DMS53 treated with DMSO at 0.1 percent for 48 hours (cell line): ENCODE data around the gene MMP11.

ENCODE experiments used
- DNase-seq: peaks from one replicate; lab custom pipeline; 2025; ENCODE audit not compliant: unreplicated experiment; lab: John Stamatoyannopoulos, UW

The MMP11 gene

DNA sequence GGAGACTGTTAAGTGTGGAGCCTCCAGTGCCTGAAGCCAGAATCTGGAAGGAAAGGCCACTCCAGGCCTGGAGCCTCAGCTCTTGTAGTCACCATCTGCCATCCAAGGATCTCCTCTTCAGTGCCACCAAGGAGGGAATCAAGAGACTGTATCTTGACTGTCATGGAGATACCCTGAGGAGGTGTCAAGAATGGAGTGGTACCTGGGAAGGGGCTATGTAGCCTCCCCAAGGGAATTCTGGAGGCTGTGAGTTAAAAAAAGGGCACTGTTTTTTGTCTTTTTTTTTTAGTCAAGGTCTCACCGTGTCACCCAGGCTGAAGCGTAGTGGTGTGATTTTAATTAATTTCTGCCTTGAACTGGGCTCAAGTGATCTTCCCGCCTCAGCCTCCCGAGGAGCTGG is 13.1 kb upstream of the MMP11 start:
- DNase-seq = no peak

GRCh38 chr22:23760056-23760455 is 12.6 kb upstream of the MMP11 start:
- no peak for DNase-seq

DNA sequence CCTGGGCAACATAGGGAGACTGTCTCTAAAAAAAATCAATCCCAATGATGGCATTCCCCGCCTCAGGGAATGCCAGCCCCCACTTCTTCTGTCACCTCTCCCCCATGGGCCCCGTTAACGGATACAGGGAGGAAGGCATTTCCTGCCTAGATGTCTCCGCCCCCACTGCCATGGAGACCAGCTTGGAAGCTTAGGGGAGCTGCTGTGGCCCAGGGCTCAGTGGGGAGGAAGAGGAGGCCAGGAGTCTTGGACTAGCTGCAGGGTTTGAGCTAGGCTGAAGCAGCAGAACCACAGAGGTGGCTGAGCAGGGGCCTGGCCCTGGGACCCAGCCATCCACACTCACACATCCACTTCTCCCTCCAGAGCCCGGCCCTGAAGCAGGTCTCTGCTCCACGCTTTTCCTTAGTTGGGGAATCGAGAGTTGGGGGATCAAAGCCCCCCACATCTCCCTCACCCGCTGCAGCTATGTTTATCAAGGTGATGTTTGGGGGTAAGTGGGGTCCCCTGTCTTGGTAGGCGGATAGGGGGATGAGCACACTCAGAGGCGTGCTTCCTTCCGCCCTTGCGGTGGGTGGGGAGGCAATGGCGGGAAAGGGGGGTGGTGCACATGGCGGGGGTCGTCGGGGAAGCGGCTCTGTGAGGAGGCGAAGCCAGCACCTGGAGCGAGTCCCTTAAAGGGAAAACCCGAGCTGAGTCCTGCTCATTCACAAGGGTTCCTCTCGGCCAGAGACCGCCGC is 9.6 kb upstream of the MMP11 start, which contains the start of gene C22orf15:
C22orf15 (plus strand) TSS at position 149 of the 737 bp plus-strand sequence; CDS start at position 466, 317 bp downstream.
- no peak for DNase-seq

GRCh38 chr22:23763579-23763945 is 9.1 kb upstream of the MMP11 start:
- no peak for DNase-seq

DNA sequence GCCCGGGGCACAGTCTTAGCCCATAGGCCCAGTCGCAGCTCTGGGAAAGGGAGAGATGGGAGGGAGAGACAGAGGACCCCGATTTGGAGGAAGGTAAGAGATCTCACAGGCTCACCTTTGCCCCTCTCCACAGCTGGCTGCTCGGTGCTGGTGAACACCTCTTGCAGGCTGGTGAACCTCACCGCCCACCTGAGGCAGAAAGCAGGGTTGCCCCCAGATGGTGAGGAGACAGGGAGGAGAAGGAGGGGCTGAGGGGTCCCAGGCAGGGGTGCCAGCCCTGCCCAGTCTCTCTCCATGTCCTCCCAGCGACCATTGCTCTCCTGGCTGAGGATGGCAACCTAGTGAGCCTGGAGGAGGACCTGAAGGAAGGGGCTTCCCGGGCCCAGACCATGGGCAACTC is 8.7 kb upstream of the MMP11 start:
- no peak for DNase-seq

DNA sequence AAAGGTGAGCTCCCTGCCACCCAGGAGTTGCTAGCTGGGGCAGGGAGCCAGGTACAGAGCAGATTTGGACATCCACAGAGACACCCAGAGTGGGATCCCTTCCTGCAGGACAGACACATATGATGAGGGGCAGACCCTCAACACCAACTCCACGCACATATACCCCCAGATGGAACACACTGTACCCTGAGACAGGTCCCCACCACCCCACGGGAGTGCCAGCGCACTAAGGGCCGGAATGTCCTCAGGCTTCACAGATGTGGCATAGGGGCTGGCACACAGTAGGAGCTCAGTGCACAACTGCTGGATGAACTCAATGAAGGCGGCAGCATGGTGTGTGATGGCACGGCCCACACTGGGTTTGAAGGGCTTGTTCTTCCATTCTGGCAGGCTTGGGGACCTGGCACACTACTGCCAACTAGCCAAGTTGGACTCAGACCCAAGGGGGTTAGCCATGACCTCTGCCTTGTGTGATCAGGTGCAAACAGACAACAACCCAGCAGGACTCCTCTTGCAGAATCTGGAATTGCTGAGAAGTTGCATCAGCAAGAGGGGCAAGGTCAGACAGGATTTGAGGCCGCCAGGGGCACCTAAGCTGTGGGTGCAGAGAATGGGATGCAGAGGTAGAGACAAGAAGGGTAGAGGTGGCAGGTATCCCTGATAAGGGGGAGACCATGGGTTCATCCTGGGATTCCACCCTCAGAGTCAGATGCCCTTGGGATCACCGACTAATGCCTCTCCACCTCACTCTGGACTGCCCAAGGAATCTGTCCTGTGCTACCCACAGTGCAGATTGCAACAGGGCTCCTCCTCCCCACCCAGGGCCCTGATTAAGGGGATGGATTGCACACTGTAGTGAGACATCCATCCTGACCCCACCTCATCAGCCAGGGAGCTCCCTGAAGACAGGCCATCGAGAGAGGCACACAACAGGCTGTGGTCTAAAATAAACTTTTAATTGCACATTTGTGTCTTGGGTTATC is 7.5 kb upstream of the MMP11 start:
- DNase-seq = no peak

DNA sequence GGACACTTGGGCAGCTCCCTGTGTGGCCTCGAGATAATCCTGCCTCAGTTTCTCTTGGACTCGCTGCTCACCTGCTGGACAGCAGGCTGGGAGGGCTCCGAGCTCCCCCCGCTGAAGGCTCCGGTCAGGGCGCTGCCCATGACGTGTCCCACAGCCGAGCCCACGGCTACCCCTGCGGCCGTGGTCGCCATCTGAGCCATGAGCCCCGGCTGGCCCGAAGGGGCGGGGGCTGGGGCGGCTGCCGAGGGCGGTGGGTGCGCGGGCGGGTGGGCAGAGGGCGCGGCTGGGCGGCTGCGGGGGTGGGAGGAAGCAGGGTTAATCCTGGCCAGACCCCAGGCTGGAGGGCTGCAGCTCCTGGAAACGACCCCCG is 5.4 kb upstream of the MMP11 start:
- no peak for DNase-seq

GRCh38 chr22:23767673-23768548 is 4.7 kb upstream of the MMP11 start, which contains the start of gene CHCHD10:
CHCHD10 (minus strand) TSS chr22:23767972; CDS start chr22:23767874, 98 bp downstream.
- peak; percentile 9 for DNase-seq

GRCh38 chr22:23769321-23769965 is 3.2 kb upstream of the MMP11 start:
- DNase-seq = no peak

DNA sequence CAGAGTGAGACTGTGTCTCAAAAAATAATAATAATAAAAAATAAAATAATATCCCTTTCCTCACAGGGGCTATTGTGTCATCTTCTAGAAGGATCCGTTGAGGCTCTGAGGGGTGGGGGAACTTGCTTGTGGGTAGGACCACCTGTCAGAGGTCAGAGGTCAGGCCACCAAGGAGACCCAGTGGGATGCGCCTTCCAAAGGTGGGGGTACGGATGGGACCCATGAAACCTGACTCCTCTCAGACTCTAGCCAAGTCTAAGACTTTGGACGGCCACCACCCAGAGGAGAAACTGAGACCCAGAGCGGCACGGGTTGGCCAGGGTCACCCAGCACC is 367 bp upstream of the MMP11 start:
- no peak for DNase-seq

DNA sequence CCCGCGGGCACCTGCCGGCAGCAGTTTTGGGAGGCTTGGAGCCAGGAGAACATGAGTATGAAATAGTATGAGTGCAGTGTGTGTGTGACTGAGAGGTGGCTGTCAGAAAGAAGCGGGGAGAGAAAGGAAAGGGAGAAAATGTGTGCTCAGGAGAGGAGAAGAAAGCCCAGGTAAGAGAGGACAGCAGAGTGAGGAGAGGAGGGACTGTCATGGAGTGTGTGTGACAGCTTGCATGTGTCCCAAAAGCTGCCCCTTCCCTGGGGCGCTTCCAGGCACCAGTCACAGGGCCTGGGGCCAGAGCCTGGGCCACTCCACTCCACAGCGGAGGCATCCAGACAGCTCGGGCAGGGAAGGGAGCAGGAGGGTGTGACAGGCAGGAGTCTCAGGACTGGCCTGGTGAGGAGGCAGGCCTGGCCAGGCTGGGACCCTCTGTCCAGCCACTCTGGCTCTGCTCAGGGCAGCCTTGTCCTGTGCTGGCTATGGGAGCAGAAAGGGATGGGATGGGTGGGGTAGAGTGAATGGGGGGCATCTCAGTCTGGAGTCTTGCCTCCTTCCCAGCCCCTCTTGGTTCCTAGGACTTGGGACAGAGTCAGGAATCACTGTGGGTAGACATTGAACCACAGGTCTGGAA is 949 bp downstream of the MMP11 start:
- DNase-seq = no peak

DNA sequence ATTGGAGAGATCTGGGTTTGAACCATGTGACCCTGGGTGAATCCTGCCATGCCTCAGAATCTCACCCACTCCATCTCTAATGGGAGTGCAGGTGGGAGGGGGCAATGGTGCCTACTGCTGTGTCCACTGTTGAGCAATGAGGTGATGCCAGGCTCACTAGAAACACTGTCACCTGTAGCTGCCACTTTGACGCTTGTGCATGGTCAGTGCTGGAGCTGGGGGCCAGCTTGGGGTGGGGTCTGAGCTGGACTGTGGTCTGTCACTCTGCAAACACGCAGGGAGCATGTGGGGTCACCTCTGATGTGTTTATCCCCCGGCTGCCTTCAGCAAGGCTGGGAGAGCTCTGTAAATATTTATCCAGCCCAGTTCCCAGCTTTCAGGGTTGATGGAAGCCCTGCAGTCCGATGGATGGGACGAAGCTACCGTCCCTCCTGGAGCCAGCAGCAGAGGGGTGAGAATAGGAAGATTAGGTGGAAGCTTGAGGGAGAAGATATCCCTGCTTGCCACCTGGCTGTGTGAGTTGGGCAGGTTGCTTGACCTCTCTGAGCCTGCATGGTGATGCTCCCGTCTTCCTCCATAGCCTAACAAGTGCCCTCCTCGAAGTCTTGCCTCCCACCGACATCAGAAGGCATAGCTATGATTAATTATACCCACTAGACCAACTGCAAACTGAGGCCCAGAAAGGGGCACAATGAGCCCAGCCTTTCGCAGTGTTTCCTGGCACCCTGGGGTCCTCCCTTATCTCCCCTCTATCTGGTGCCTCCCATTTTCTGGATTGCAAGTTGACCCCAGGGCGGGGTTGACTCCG is 1.7 kb downstream of the MMP11 start:
- DNase-seq = no peak

DNA sequence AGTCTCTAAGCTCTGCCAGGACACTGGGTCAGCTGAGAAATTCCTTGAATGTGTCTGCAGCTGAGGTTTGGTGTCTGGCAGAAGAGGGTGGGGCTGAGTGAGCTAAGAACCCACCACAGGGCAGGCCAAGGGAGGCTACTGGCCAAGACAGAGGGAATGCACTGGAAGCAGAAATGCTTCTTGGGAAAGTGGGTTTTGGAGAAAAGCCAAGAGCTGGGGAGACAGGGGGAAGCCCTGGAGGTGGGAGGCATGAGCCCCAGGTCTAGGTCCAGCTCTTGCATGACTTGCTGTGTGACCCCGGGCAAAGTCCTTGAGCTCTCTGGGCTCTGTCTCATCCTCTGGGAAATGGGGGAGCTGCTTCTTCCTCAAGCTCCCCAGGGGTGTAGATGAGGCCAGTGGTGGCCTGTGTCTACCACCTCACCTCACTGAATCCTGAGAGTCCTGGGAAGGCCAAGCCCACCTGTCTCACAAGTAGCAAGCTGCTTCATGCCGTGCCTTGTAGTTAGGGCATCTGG is 2.3 kb downstream of the MMP11 start:
- no peak for DNase-seq

DNA sequence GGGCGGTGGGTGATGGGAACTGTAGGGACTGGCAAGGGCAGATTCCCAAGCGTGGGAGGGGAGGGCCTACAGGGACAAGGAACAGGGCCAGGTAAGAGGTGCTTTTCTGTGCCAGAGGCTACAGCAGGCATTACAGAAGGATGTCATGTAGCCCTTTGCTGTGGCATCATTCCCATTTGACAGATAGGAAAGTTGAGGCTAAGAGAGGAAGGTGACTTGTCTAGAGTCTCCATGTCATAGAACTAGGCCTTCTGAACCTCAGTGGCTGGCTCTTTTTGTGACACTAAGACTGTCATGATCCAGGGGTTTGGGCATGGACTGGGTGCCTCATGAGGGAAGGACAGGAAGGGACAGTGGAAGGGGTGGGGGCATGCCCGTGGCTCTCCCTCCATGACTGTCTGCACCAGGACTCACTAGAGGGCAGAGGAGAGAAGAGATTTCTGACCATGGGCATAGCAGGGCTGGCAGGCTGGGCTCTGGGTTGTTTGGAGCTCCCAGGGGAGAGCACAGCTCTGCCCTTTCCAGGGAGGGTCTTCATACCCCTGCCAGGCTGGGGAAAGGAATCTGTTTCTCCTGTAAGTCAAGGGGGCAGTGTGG is 3.2 kb downstream of the MMP11 start:
- DNase-seq = no peak

DNA sequence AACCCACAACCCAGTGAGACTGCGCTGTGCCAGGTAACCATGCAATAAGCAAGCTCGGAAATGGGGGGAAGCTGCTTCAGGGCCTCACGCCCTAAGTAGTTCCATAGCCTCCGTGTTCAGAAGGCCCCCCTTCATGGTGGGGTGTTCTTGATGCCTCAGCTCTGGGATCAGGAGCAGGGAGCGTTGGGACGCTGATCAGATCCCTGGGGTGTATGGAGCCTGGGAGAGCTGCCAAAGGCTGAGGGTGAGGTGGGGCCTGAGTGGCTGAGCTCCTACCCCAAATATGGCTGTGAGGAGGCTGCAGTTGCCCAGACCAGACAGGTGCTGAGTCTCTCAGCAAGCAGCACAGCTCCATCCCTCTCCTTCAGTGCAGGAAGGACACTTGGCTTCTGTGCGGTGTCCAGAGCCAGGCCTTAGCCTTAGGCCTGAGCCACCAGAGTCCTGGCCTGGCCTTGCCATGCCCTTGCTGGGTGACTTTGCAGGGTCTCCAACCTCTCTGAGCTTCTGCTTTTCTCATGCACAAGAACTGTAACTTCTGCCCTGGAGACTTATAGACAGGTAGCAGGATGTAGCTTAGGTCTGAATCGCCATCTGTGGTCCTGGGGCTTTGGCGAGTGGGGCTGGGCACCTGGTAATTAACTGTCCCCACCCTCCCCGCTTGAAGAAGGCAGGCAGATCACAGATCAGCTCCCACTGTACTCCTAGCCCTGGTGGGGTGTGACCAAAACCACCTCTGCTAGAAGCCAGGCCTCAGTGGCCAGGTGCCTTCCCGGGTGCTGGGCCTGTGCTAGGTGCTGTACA is 5.3 kb downstream of the MMP11 start:
- DNase-seq = no peak

- no peak for DNase-seq
Observed at GRCh38 chr22:23778577-23778900, 5.9 kb downstream of the MMP11 start.

- DNase-seq = no peak
Observed at GRCh38 chr22:23779083-23779482, 6.4 kb downstream of the MMP11 start.

DNA sequence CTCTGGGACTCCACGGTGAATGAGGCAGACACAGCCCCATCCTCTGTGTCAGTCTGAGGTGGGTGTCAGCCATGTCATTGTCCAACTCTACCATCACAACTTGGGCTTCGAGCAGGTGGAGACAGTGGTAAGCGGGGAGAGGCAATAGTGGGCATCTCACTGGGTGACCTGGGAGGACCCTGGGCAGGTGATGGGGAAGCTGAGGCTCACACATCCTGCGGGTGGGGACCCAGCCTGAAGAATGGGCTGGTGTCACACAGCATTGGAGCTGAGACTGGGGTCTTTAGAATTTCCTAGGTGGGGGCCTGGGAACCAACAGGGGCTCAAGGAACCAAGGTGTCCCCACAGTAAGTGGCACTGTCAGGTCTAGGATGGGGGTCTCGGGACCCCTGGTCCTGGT is 7.1 kb downstream of the MMP11 start:
- no peak for DNase-seq
